WTC11 (cell line): Measurements from ENCODE around the gene DGKH. TPM values are rescaled to one million over a fixed set of nuclear protein-coding genes. Genes with fewer than 3 reads are reported as not detected.

Experiments used
- ATAC-seq: fragments of 200-7000 bp; cut with Tn5 transposase; 2 replicates; pipeline ENCODE4 v1.10.0; 2021; ENCODE audit warnings: mild to moderate bottlenecking, moderate library complexity
- CTCF ChIA-PET: fragments of 300-600 bp; sonication (Branson Sonifier 250); formaldehyde crosslinking; loops from one replicate; lab custom pipeline; 2021; ENCODE audit warnings: antibody characterized with exemption; lab: Charles Lee
- POLR2A ChIA-PET: fragments of 350-600 bp; sonication (Branson Sonifier 250); formaldehyde crosslinking; loops from one replicate; lab custom pipeline; 2021; ENCODE audit warnings: antibody characterized with exemption; lab: Charles Lee
- DNase-seq: peaks from one replicate; pipeline ENCODE4 v3.0.0; 2021; ENCODE audit warnings: low spot score
- H3K27ac Mint-ChIP-seq: 2 replicates; pipeline ENCODE4 v1.8.0; 2021; ENCODE audit warnings: mixed read lengths
- H3K27me3 Mint-ChIP-seq: 2 replicates; pipeline ENCODE4 v1.8.0; 2021; ENCODE audit warnings: low read depth, mild to moderate bottlenecking, moderate library complexity, mixed read lengths
- H3K36me3 Mint-ChIP-seq: 2 replicates; pipeline ENCODE4 v1.8.0; 2021; ENCODE audit warnings: mixed read lengths
- H3K4me1 Mint-ChIP-seq: 2 replicates; pipeline ENCODE4 v1.8.0; 2022; ENCODE audit warnings: mixed read lengths
- H3K4me3 Mint-ChIP-seq: 2 replicates; pipeline ENCODE4 v1.8.0; 2021; ENCODE audit warnings: mild to moderate bottlenecking, moderate library complexity, mixed read lengths
- H3K9me3 Mint-ChIP-seq: 2 replicates; pipeline ENCODE4 v1.8.0; 2021; ENCODE audit warnings: mixed read lengths
- AFF4 ChIP-seq: sonication (generic); formaldehyde crosslinking; IDR thresholded peaks from 2 replicates; pipeline ENCODE4 v1.8.1; 2023; ENCODE audit warnings: mild to moderate bottlenecking, missing genetic modification reagents, borderline replicate concordance
- ATF2 ChIP-seq: sonication (generic); formaldehyde crosslinking; IDR thresholded peaks from 2 replicates; pipeline ENCODE4 v1.8.1; 2022; ENCODE audit warnings: low read depth, missing genetic modification reagents, borderline replicate concordance
- ATF6 ChIP-seq: sonication (generic); formaldehyde crosslinking; IDR thresholded peaks from 2 replicates; pipeline ENCODE4 v1.8.1; 2023; ENCODE audit warnings: mild to moderate bottlenecking, missing genetic modification reagents
- CBFB ChIP-seq: sonication (generic); formaldehyde crosslinking; IDR thresholded peaks from 2 replicates; pipeline ENCODE4 v1.8.1; 2022; ENCODE audit warnings: mild to moderate bottlenecking, low read depth, missing genetic modification reagents
- CREB1 ChIP-seq: sonication (generic); formaldehyde crosslinking; IDR thresholded peaks from 2 replicates; pipeline ENCODE4 v1.8.0; 2023; ENCODE audit warnings: mild to moderate bottlenecking, missing genetic modification reagents
- FOXP1 ChIP-seq: sonication (generic); formaldehyde crosslinking; IDR thresholded peaks from 2 replicates; pipeline ENCODE4 v1.8.0; 2022; ENCODE audit warnings: missing genetic modification reagents, mild to moderate bottlenecking, moderate library complexity, borderline replicate concordance
- JUN ChIP-seq: sonication (generic); formaldehyde crosslinking; IDR thresholded peaks from 2 replicates; pipeline ENCODE4 v1.8.0; 2023; ENCODE audit warnings: mild to moderate bottlenecking, missing genetic modification reagents
- MLX ChIP-seq: sonication (generic); formaldehyde crosslinking; IDR thresholded peaks from 2 replicates; pipeline ENCODE4 v1.8.1; 2023; ENCODE audit warnings: mild to moderate bottlenecking, missing genetic modification reagents, moderate library complexity
- NFYB ChIP-seq: sonication (generic); formaldehyde crosslinking; conservative IDR thresholded peaks from 2 replicates; pipeline ENCODE4 v1.8.0; 2022; ENCODE audit warnings: low read depth, missing genetic modification reagents
- NR3C1 ChIP-seq: sonication (generic); formaldehyde crosslinking; conservative IDR thresholded peaks from 2 replicates; pipeline ENCODE4 v1.8.1; 2023; ENCODE audit warnings: low read depth, mild to moderate bottlenecking, missing genetic modification reagents
- SMAD4 ChIP-seq: sonication (generic); formaldehyde crosslinking; IDR thresholded peaks from 2 replicates; pipeline ENCODE4 v1.8.0; 2022; ENCODE audit warnings: mild to moderate bottlenecking, missing genetic modification reagents
- ZNF232 ChIP-seq: sonication (generic); formaldehyde crosslinking; IDR thresholded peaks from 2 replicates; pipeline ENCODE4 v1.8.0; 2022; ENCODE audit warnings: mild to moderate bottlenecking, missing genetic modification reagents
- ZNF263 ChIP-seq: sonication (generic); formaldehyde crosslinking; IDR thresholded peaks from 2 replicates; pipeline ENCODE4 v1.8.1; 2022; ENCODE audit warnings: low read depth, mild to moderate bottlenecking, moderate library complexity, missing genetic modification reagents
- ZNF281 ChIP-seq: sonication (generic); formaldehyde crosslinking; IDR thresholded peaks from 2 replicates; pipeline ENCODE4 v1.8.0; 2023; ENCODE audit warnings: mild to moderate bottlenecking, missing genetic modification reagents
- ZNF423 ChIP-seq: fragments of 250-450 bp; sonication (Bioruptor Pico); IDR thresholded peaks from 2 replicates; pipeline ENCODE4 v2.1.2; 2022; ENCODE audit warnings: mild to moderate bottlenecking, moderate library complexity
- ZSCAN18 ChIP-seq: fragments of 250-450 bp; sonication (Bioruptor Pico); IDR thresholded peaks from 2 replicates; pipeline ENCODE4 v2.1.2; 2022; ENCODE audit warnings: mild to moderate bottlenecking, moderate library complexity
- total RNA-seq: library from RNA; stranded (reverse); gene quantifications from 3 replicates; pipeline ENCODE4 v1.2.3, GENCODE V29; 2021

DGKH gene
- total RNA-seq, 1 experiment from 2014 or later: 7.6 TPM

GRCh38 chr13:42055500-42056085 is 7.1 kb downstream of the DGKH start:
- POLR2A ChIA-PET: interaction anchor here (0.8 kb wide), 1 partner anchor 82 kb away, joined by 3 read pairs; no protein-coding TSS in a partner anchor
- Mint-ChIP-seq H3K4me1 (no peaks in the 10 kb centered on the region), H3K9me3 (peaks cover 7% of the 10 kb centered on the region), H3K27ac (no peak overlapping the region), H3K36me3 (peaks cover 7% of the 10 kb centered on the region)
- CTCF ChIA-PET: interaction anchor here (1.2 kb wide), 1 partner anchor 16 kb away, joined by 4 read pairs; no protein-coding TSS in a partner anchor
- no peak for TF ChIP-seq ZNF263 (CRISPR knock-in tag)
- no peak for TF ChIP-seq NR3C1 (CRISPR knock-in tag)
- no peak for TF ChIP-seq FOXP1
- no peak for TF ChIP-seq ZNF232 (CRISPR knock-in tag)
- TF ChIP-seq NFYB (CRISPR knock-in tag): no peak
- TF ChIP-seq SMAD4 (CRISPR knock-in tag): no peak
- TF ChIP-seq CBFB (CRISPR knock-in tag): no peak
- TF ChIP-seq ATF6: no peak
- TF ChIP-seq ZNF281 (CRISPR knock-in tag): no peak
- TF ChIP-seq ATF2: no peak
- TF ChIP-seq CREB1: no peak
- TF ChIP-seq ZSCAN18 (CRISPR knock-in tag): no peak
- TF ChIP-seq, all 79 proteins: peak for 0
- ATAC-seq (no peak), DNase-seq (no peak)
- Mint-ChIP-seq H3K4me3 (no peak overlapping the region), H3K27me3 (no peaks in the 10 kb centered on the region)

- Mint-ChIP-seq H3K27me3 (no peaks in the 10 kb centered on the region), H3K36me3 (peaks cover 7% of the 10 kb centered on the region), H3K27ac (no peak overlapping the region), H3K4me1 (no peaks in the 10 kb centered on the region), H3K9me3 (peaks cover 7% of the 10 kb centered on the region), H3K4me3 (no peak overlapping the region)
- POLR2A ChIA-PET: interaction anchor here (0.8 kb wide), 2 partner anchors 8 to 83 kb away, joined by 3 read pairs; no protein-coding TSS in a partner anchor
- ATAC-seq (no peak), DNase-seq (no peak)
- CTCF ChIA-PET: interaction anchor here (1.2 kb wide), 1 partner anchor 15 kb away, joined by 4 read pairs; no protein-coding TSS in a partner anchor
- TF ChIP-seq MLX (no peak), JUN (CRISPR knock-in tag) (no peak), ATF2 (no peak), AFF4 (CRISPR knock-in tag) (no peak), ZNF423 (no peak)
Observed at GRCh38 chr13:42056146-42056545, 7.7 kb downstream of the DGKH start.
